AG09319 (cell line): ENCODE data around the gene ARAP1.

Source experiments
- DNase-seq: peaks from one replicate; pipeline ENCODE4 v3.0.0-alpha.2; 2010; ENCODE audit warnings: low read depth; ENCODE audit errors: extremely low read depth
- TF ChIP-seq, protein P1 (sequence below): IDR thresholded peaks from 2 replicates; pipeline ENCODE4 v1.5.1; 2011; ENCODE audit warnings: low read depth, mild to moderate bottlenecking, inconsistent platforms, low read length, moderate library complexity

Gene ARAP1

DNA sequence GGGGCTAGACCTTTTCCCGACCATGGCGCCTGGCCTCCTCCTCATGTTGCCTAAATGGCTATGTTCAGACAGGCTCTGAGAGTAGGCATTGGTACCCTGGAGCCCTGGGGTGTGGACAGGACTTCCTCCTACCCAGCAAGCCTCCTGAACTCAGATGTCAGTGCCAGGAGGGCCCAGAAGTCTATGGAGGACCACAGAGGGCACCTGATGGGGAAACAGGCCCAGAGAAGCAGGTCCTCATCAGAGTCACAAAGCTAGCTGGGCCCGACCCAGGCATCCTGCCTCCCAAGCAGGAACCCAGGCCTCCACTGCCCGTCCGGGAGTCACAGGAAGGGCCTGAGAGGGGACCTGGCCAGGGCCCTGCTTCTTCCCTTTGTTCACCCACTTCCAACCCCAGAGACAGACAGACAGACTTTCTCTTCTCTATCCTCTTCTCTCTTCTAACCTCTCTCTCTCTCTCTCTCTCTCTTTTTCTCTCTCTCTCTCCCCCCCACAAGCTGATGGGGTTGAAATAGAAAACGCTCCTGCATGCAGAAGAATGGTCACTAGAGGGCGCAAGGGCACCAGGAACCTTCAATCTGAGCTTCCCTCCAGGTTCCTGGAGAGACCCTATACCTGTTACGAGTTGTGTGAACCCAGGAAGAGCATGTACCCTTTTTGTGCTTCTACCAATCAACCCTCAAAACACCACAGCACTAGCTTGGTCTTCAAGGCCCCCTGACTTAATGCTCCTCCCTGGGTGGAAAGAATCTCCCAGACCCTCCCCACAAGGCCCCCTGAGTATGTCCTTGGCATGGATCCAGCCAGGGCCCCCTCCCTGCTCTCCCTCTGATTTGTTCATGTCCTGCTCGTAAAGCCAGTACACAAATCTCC is 27.1 kb downstream of the ARAP1 start:
- peak; percentile 57 for DNase-seq
- TF ChIP-seq, protein P1, sequence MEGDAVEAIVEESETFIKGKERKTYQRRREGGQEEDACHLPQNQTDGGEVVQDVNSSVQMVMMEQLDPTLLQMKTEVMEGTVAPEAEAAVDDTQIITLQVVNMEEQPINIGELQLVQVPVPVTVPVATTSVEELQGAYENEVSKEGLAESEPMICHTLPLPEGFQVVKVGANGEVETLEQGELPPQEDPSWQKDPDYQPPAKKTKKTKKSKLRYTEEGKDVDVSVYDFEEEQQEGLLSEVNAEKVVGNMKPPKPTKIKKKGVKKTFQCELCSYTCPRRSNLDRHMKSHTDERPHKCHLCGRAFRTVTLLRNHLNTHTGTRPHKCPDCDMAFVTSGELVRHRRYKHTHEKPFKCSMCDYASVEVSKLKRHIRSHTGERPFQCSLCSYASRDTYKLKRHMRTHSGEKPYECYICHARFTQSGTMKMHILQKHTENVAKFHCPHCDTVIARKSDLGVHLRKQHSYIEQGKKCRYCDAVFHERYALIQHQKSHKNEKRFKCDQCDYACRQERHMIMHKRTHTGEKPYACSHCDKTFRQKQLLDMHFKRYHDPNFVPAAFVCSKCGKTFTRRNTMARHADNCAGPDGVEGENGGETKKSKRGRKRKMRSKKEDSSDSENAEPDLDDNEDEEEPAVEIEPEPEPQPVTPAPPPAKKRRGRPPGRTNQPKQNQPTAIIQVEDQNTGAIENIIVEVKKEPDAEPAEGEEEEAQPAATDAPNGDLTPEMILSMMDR: peak; percentile 88

DNA sequence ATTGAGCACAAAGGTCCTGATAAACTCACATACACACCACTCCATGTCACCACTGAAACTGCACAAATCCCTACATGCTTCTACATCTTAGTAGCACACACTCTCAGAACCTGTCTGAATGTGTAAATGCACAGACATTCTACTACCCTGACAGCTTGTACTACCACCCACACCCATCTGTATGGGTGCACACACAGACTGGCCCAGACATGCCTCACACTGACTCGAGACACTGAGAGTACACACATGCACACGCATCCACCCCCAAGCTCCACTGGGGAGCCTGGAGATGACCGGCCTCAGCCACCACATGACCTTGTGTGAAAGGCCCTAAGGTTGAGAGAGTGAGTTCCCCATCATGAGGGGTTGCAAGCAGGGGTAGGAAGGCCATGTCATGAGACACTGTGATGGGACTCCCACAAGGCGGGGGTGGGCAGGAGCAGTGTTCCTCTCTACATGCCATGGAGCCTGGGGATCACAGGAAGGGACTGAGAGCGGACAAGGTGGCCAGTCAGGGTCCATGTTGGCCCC is 28.1 kb downstream of the ARAP1 start:
- no peak for DNase-seq
- TF ChIP-seq, protein P1: no peak

DNA sequence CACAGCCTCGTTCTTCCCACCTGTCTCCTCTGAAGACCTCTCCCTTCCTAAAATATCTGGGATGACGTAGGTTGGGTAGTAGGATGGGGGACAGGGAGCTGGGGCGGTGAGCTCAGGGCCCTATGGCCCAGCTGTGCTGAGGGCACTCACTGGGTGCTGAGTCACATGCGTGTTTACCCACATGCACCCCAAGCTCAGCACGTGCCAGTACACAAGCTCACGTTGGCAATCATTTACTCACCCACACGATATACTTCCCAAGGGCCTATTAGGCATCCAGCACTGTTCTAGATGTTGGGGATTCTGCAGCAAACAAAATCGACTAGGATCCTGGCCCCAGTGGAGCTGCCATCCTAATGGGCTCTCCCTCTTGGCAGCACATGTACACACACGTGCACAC is 28.7 kb downstream of the ARAP1 start:
- DNase-seq: no peak
- TF ChIP-seq, protein P1: no peak

DNA sequence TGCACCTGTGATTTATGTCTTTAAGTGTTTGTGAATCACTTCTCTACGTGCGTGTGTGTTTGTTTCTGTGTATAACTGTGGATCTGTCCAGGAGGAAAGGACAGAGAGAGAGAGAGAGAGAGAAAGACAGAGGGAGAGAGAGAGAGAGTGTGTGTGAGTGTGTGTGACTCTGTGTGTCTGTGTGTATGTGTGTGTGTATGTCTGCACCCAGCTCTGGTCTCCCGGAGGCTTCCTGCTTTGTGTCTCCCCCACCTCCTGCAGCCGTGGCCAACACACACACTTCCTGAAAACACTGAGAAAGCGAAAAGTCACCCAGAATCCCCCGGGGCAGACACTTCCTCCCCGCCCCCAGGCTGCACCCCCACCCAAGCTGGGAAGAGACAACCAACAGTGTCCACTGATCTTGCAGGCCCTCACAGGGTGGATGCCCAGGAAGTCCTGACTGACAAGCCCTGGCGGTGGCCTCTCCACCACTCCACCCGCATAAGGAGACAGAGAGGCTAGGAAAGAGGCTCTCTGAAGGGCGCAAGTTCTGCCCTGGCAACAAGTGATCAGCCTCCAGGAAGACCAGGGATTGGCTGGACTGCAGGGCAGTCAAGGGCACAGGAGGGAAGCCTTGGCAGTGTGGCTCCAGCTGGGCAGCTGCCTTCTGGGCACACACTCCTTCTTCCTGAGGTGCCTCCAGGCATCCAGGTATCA is 30.0 kb downstream of the ARAP1 start:
- TF ChIP-seq, protein P1: no peak
- DNase-seq: peak; percentile 65

DNA sequence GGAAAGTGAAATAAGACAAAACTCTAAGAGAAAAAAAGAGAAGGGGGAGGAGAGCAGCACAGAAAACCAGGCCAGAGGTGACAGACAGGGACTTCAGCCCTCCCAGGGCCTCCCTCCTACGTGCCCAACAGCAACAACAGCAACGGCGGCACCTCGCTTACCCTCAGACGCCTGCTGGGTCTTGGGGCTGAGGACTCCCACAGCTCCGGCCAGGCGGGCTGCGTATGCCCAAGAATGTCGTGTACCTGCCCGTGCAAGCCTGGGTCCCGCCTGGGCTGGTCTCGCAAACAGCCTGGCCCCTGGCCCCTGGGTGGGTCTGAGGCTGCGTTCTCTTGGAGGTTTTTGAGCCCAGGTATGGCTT is 30.5 kb downstream of the ARAP1 start:
- TF ChIP-seq, protein P1: no peak
- DNase-seq: no peak

DNA sequence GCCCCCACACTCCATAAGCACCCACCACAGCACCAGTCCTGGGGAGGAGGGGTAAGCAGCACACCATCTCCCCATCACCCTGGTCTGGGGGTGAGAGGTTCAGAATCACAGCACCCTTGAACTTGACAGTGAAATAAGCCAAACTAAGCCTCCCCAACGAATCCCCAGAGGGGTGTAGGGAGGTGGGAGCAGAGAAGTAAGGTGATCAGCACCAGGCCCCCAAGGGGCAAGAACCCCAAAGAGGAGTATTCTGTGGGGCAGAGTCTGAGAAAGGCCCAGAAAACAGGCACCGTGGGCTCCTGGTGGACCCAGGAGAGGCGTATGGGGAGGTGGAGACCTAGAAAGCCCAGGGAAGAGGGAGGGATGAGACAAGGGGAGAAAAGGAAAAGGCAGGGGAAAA is 30.9 kb downstream of the ARAP1 start:
- no peak for DNase-seq
- TF ChIP-seq, protein P1: no peak

DNA sequence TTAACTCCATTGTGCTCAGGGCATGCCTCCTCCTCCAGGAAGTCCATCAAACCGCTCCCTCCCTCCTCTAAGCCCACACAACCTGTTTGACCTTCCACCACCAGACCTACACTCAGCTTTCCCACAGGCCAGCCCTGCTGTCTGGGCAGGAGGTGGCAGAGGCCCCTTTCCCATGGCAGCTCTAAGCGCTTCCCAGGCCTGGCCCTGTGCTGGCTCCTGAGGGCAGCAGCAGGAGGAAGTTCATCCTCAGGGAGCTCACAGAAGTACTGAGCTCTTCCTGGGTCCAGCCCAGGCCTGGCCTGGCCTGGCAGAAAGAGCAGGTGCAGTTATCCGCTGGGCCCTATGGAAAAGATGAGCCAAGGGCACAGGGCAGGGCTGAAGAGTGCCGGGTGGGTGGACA is 31.4 kb downstream of the ARAP1 start:
- TF ChIP-seq, protein P1: no peak
- DNase-seq: no peak
